K562 (cell line): ENCODE measurements around the gene KCNH2. TPM values are rescaled to one million over a fixed set of nuclear protein-coding genes. Genes with fewer than 3 reads are reported as not detected.

Source experiments
- BCLAF1 ChIP-seq, 2 experiments: fragments of 450-650 bp in 1 of 2; IDR thresholded peaks; 2 replicates each; pipeline ENCODE4 v1.6.1; 2011 to 2017; ENCODE audit warnings: low read depth in 2 of 2, antibody characterized with exemption in 1 of 2, borderline replicate concordance in 1 of 2, low read length in 1 of 2, mild to moderate bottlenecking in 1 of 2, mixed read lengths in 1 of 2; ENCODE audit not compliant: control insufficient read depth in 1 of 2
- CBX8 ChIP-seq: fragments of 200-600 bp; sonication (generic); IDR thresholded peaks from 2 replicates; pipeline ENCODE4 v1.6.1; 2012; ENCODE audit warnings: borderline replicate concordance, mixed run types, low read depth, mild to moderate bottlenecking, moderate library complexity, mixed read lengths, low read length, control low read depth, inconsistent platforms; ENCODE audit not compliant: poor library complexity, severe bottlenecking; ENCODE audit errors: extremely low read depth
- ELF2 ChIP-seq: fragments of 250-450 bp; sonication (Bioruptor Pico); IDR thresholded peaks from 2 replicates; pipeline ENCODE4 v1.5.0; 2021; ENCODE audit warnings: mild to moderate bottlenecking
- ELF4 ChIP-seq: fragments of 450-650 bp; formaldehyde crosslinking; IDR thresholded peaks from 2 replicates; pipeline ENCODE4 v1.4.0; 2022; ENCODE audit warnings: missing genetic modification characterization
- KAT7 ChIP-seq: sonication (generic); formaldehyde crosslinking; IDR thresholded peaks from 2 replicates; pipeline ENCODE4 v1.8.0; 2022; ENCODE audit warnings: missing genetic modification reagents, mild to moderate bottlenecking, borderline replicate concordance
- KLF10 ChIP-seq: fragments of 250-450 bp; sonication (Bioruptor Pico); IDR thresholded peaks from 2 replicates; pipeline ENCODE4 v1.6.1; 2021; ENCODE audit warnings: matching md5 sums
- KLF13 ChIP-seq: fragments of 450-650 bp; IDR thresholded peaks from 2 replicates; pipeline ENCODE4 v1.6.1; 2016; ENCODE audit warnings: missing genetic modification characterization, low read depth, mild to moderate bottlenecking, missing compliant biosample characterization, moderate library complexity, borderline replicate concordance
- NR2F6 ChIP-seq: fragments of 450-650 bp; formaldehyde crosslinking; IDR thresholded peaks from 2 replicates; pipeline ENCODE4 v1.4.0; 2020; ENCODE audit warnings: mild to moderate bottlenecking
- PATZ1 ChIP-seq: fragments of 250-450 bp; sonication (Bioruptor Pico); IDR thresholded peaks from 2 replicates; pipeline ENCODE4 v1.5.0; 2020; ENCODE audit warnings: mild to moderate bottlenecking, borderline replicate concordance
- PRMT5 ChIP-seq: sonication (generic); formaldehyde crosslinking; IDR thresholded peaks from 2 replicates; pipeline ENCODE4 v1.5.0; 2020; ENCODE audit warnings: missing genetic modification reagents
- RBM14 ChIP-seq: fragments of 200-400 bp; formaldehyde crosslinking; IDR thresholded peaks from 2 replicates; pipeline ENCODE4 v1.6.1; 2018; ENCODE audit warnings: low read depth, mild to moderate bottlenecking, low read length, moderate library complexity, borderline replicate concordance; ENCODE audit not compliant: insufficient read depth
- SMC3 ChIP-seq: conservative IDR thresholded peaks from 2 replicates; pipeline ENCODE4 v1.6.1; 2011; ENCODE audit warnings: low read depth, low read length, improper control_type of control experiment; ENCODE audit not compliant: insufficient read depth
- SRSF3 ChIP-seq: fragments of 200-400 bp; formaldehyde crosslinking; IDR thresholded peaks from 2 replicates; pipeline ENCODE4 v1.6.1; 2016; ENCODE audit warnings: mild to moderate bottlenecking, low read length, moderate library complexity; ENCODE audit not compliant: insufficient read depth
- TEAD2 ChIP-seq: fragments of 450-650 bp; IDR thresholded peaks from 2 replicates; pipeline ENCODE4 v1.6.1; 2016; ENCODE audit warnings: missing genetic modification characterization, control low read depth, missing compliant biosample characterization
- ZFX ChIP-seq: sonication (generic); formaldehyde crosslinking; IDR thresholded peaks from 2 replicates; pipeline ENCODE4 v1.8.0; 2022; ENCODE audit warnings: mild to moderate bottlenecking, missing genetic modification reagents, moderate library complexity
- ZNF121 ChIP-seq: sonication (generic); formaldehyde crosslinking; conservative IDR thresholded peaks from 2 replicates; pipeline ENCODE4 v1.8.0; 2022; ENCODE audit warnings: missing genetic modification reagents
- ZNF740 ChIP-seq, 3 experiments: fragments of 200-800 bp in 1 of 3; sonication (Bioruptor generic) in 1 of 3; sonication (generic) in 1 of 3; formaldehyde crosslinking in 1 of 3; IDR thresholded peaks; 2 replicates each; pipeline versions ENCODE4 v1.6.1 to v1.8.0; 2016 to 2022; ENCODE audit warnings: mild to moderate bottlenecking in 2 of 3, missing compliant biosample characterization in 2 of 3, missing genetic modification characterization in 2 of 3, missing genetic modification reagents in 1 of 3
- polyA plus RNA-seq, 8 experiments: library from polyadenylated mRNA; depleted of rRNA in 4 of 8; stranded (reverse) in 5 of 8; unstranded in 3 of 8; fragments of >200 nt; fragmentation: Nextera tagmentation in 2 of 8; fragmentation: Illumina TruSeq in 1 of 8; extraction: Ambion mirVana in 2 of 8; extraction: Trizol in 1 of 8; gene quantifications; 2 replicates each; pipeline versions ENCODE4 v1.2.1 to v1.2.3, GENCODE V29; 2011 to 2014; ENCODE audit warnings: inconsistent platforms in 1 of 8, missing spikeins in 1 of 8
- total RNA-seq, 7 experiments: library from RNA; depleted of rRNA in 6 of 7; stranded (reverse); fragments of >200 nt in 6 of 7; fragmentation: Illumina TruSeq in 2 of 7; extraction: Trizol in 2 of 7; gene quantifications; 2 replicates each; pipeline versions ENCODE4 v1.2.1 to v1.2.3, GENCODE V29; 2011 to 2021; ENCODE audit warnings: low replicate concordance in 1 of 7
- TF ChIP-seq, protein P1 (sequence below): fragments of 450-650 bp; IDR thresholded peaks from 2 replicates; pipeline ENCODE4 v1.6.1; 2016

Gene KCNH2
- total and polyA plus RNA-seq, 9 of the 15 experiments (the other 6 are each of a cell fraction or from before 2014, with no cell fraction given): 18.1 to 368 (median 218) TPM

- TF ChIP-seq CBX8 (no peak), KLF10 (CRISPR knock-in tag) (no peak), PRMT5 (CRISPR knock-in tag) (no peak), ELF4 (CRISPR knock-in tag) (no peak; the same call in 1 of the 2 replicates), NR2F6 (no peak), SMC3 (no peak), BCLAF1 (IDR thresholded peaks at IDR 0.05; ENCODE audit: borderline replicate concordance in 1 of 2, control insufficient read depth in 1 of 2, low read depth in 2 of 2, low read length in 1 of 2) (no peak), RBM14 (no peak), ELF2 (CRISPR knock-in tag) (0 out of 2 replicates have a peak, but pooled peaks have one; percentile 1), ZFX (no peak; the same call in 1 of the 2 replicates), TEAD2 (tag) (no peak), ZNF740 (CRISPR knock-in tag; IDR thresholded peaks at IDR 0.05) (0 out of 2 replicates have a peak, but pooled peaks have one; percentile 59), ZNF740 (tag; IDR thresholded peaks at IDR 0.05) (no peak), ZNF121 (CRISPR knock-in tag) (no peak), KLF13 (tag) (no peak), KAT7 (CRISPR knock-in tag) (0 out of 2 replicates have a peak, but pooled peaks have one; percentile 67), SRSF3 (no peak; the same call in 1 of the 2 replicates), PATZ1 (CRISPR knock-in tag) (no peak)
- TF ChIP-seq, protein P1, sequence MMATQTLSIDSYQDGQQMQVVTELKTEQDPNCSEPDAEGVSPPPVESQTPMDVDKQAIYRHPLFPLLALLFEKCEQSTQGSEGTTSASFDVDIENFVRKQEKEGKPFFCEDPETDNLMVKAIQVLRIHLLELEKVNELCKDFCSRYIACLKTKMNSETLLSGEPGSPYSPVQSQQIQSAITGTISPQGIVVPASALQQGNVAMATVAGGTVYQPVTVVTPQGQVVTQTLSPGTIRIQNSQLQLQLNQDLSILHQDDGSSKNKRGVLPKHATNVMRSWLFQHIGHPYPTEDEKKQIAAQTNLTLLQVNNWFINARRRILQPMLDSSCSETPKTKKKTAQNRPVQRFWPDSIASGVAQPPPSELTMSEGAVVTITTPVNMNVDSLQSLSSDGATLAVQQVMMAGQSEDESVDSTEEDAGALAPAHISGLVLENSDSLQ: no peak
These were observed 16.4 kb downstream of the KCNH2 start (continued) for GRCh38 chr7:150961510-150962289.
